OCI-LY3 (cell line): Measurements from ENCODE around the gene ENHO.

ENCODE experiments used
- H2AFZ ChIP-seq: fragments of 200-600, 300-600 bp; shearing (Covaris generic); 2 replicates; pipeline ENCODE4 v1.6.0; 2014; ENCODE audit warnings: antibody characterized with exemption, low read depth, low read length
- H3K27ac ChIP-seq: fragments of 200-600, 300-600 bp; sonication (generic); 2 replicates; pipeline ENCODE4 v1.5.1; 2014; ENCODE audit warnings: mild to moderate bottlenecking, low read length, moderate library complexity, mixed read lengths
- H3K27me3 ChIP-seq: fragments of 200-600, 300-600 bp; sonication (generic); 2 replicates; pipeline ENCODE4 v1.6.1; 2014; ENCODE audit warnings: low read depth, low read length, mixed read lengths
- H3K36me3 ChIP-seq: fragments of 200-600, 300-600 bp; sonication (generic); replicated peaks from 2 replicates; pipeline ENCODE3; 2014; ENCODE audit warnings: low read depth, low read length, mixed read lengths
- H3K4me1 ChIP-seq: fragments of 300-600, 200-600 bp; sonication (generic); 2 replicates; pipeline ENCODE4 v1.6.1; 2014; ENCODE audit warnings: low read length, mixed read lengths
- H3K4me2 ChIP-seq: fragments of 200-600, 300-600 bp; sonication (generic); 2 replicates; pipeline ENCODE4 v1.6.1; 2014; ENCODE audit warnings: low read length, mixed read lengths
- H3K4me3 ChIP-seq: fragments of 300-600, 200-600 bp; sonication (generic); 2 replicates; pipeline ENCODE4 v1.5.1; 2014; ENCODE audit warnings: antibody characterized with exemption, mild to moderate bottlenecking, low read length, moderate library complexity
- H3K79me2 ChIP-seq: fragments of 300-600, 200-600 bp; shearing (Covaris generic); 2 replicates; pipeline ENCODE4 v1.6.1; 2014; ENCODE audit warnings: mild to moderate bottlenecking, low read length, mixed read lengths
- H3K9ac ChIP-seq: fragments of 300-600, 200-600 bp; shearing (Covaris generic); 2 replicates; pipeline ENCODE4 v1.6.0; 2014; ENCODE audit warnings: mild to moderate bottlenecking, low read length, moderate library complexity
- H3K9me3 ChIP-seq: fragments of 200-600, 300-600 bp; shearing (Covaris generic); 2 replicates; pipeline ENCODE4 v1.6.1; 2014; ENCODE audit warnings: low read length, mixed read lengths; ENCODE audit not compliant: insufficient read depth
- H4K20me1 ChIP-seq: fragments of 200-600, 300-600 bp; sonication (generic); 2 replicates; pipeline ENCODE4 v1.6.1; 2016; ENCODE audit warnings: low read length, mixed read lengths; ENCODE audit not compliant: insufficient read depth
- EZH2phosphoT487 ChIP-seq: fragments of 200-600 bp; shearing (Covaris generic); IDR thresholded peaks from 2 replicates; pipeline ENCODE4 v1.6.1; 2018; ENCODE audit warnings: antibody characterized with exemption, mixed run types, low read depth
- TF ChIP-seq, protein P1 (sequence below): fragments of 200-600, 300-600 bp; sonication (generic); IDR thresholded peaks from 2 replicates; pipeline ENCODE4 v1.5.1; 2014; ENCODE audit warnings: antibody characterized with exemption, low read length, low read depth

Gene ENHO

DNA sequence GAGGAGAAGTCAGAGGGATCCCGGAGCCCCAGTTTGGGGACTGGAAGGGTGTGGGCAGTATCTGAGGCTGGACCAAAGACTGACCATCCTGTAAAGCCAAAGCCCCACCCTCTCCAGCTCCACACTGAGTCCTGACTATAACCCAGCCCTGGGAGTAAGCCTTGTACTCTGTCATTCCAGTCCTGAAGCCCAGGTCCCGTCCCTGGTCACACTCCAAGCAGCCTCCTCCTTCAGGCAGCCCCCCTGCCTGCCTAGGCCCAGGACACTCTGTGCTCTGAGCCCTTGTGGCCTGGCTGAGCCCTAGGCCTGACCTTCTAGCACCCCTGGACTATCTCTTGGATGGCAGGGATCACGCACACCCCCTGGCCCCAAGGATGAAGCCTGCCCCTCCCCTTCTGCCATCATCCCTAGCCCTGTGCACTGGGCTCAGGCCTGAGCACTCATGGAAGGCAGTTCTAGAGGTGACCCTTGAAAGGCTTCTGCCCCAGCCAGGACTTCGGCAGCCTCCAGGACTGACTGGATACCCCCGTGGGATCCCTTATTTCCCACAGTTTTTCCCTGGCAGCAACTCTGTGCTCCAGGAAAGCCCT, 28.0 kb upstream of the ENHO start:
- Histone ChIP-seq H3K36me3 (no peaks in the 10 kb centered on the region), H3K27me3 (no peaks in the 10 kb centered on the region), H4K20me1 (no peaks in the 10 kb centered on the region)

DNA sequence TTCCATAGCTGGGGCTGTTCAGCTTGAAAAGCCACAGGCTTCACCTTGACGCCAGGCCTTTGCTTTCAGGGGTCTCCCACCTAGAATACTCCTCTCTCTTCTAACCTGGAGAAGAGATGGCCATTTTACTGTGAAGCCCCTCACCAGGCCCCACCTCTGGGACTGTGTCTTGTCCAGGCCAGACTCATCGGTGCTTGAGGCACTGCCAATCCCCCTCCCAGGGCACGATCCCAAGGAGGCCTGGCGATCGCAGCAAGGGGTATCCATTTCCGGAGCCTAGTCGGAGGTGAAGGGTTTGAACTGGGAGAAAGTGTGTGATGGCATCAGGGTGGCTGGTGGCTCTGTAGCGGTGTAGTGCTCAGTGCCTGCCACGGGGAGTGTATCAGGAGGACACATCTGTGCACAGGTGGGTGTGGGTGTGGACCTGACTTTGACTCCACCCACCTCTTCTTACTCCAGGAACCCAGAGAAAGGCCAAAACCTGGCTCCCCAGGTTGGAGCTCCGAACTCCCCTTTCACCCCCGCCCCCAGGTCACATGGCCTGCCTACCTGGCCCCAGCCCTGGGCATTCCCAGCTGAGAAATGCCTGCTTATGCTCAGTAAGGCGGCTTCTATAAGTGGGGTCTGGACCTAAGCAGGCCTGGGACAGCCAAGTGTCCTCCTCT, 27.4 kb upstream of the ENHO start:
- H3K79me2 ChIP-seq: no peaks in the 10 kb centered on the region
- no peak overlapping the region for H3K4me2 ChIP-seq
- H4K20me1 ChIP-seq: no peaks in the 10 kb centered on the region
- no peak overlapping the region for H3K27ac ChIP-seq
- H3K4me3 ChIP-seq: no peak overlapping the region
- H3K9ac ChIP-seq: no peak overlapping the region
- TF ChIP-seq, protein P1, sequence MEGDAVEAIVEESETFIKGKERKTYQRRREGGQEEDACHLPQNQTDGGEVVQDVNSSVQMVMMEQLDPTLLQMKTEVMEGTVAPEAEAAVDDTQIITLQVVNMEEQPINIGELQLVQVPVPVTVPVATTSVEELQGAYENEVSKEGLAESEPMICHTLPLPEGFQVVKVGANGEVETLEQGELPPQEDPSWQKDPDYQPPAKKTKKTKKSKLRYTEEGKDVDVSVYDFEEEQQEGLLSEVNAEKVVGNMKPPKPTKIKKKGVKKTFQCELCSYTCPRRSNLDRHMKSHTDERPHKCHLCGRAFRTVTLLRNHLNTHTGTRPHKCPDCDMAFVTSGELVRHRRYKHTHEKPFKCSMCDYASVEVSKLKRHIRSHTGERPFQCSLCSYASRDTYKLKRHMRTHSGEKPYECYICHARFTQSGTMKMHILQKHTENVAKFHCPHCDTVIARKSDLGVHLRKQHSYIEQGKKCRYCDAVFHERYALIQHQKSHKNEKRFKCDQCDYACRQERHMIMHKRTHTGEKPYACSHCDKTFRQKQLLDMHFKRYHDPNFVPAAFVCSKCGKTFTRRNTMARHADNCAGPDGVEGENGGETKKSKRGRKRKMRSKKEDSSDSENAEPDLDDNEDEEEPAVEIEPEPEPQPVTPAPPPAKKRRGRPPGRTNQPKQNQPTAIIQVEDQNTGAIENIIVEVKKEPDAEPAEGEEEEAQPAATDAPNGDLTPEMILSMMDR: no peak
- TF ChIP-seq EZH2phosphoT487: no peak
- no peak overlapping the region for H2AFZ ChIP-seq
- H3K9me3 ChIP-seq: no peaks in the 10 kb centered on the region
- H3K36me3 ChIP-seq: no peaks in the 10 kb centered on the region
- H3K4me1 ChIP-seq: no peaks in the 10 kb centered on the region
- no peaks in the 10 kb centered on the region for H3K27me3 ChIP-seq

More for the DNA sequence above, 28.0 kb upstream of the ENHO start:
- TF ChIP-seq, protein P1: no peak
- no peaks in the 10 kb centered on the region for H3K9me3 ChIP-seq
- H3K4me2 ChIP-seq: no peak overlapping the region
- no peaks in the 10 kb centered on the region for H3K4me1 ChIP-seq
- no peak overlapping the region for H3K27ac ChIP-seq
- no peak overlapping the region for H2AFZ ChIP-seq
- no peak overlapping the region for H3K9ac ChIP-seq
- H3K4me3 ChIP-seq: no peak overlapping the region
- H3K79me2 ChIP-seq: no peaks in the 10 kb centered on the region

DNA sequence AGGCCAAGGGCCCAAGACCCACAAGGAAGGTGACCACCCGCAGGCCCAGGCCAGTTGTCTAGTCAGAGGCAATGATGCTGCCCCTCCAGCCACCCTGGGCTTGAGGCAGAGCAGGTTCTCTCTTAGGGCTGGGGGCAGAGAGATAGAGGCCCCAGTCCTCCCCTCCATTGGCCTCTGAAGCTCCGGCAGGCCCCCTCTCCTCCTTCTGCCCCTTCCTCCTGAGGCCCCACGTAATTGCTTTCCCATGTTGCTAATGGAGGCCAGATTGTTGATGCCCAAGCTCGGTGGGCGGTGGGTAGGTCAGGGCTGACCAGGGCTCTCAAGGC, 26.6 kb upstream of the ENHO start:
- TF ChIP-seq EZH2phosphoT487: no peak
- H3K79me2 ChIP-seq: no peaks in the 10 kb centered on the region

DNA sequence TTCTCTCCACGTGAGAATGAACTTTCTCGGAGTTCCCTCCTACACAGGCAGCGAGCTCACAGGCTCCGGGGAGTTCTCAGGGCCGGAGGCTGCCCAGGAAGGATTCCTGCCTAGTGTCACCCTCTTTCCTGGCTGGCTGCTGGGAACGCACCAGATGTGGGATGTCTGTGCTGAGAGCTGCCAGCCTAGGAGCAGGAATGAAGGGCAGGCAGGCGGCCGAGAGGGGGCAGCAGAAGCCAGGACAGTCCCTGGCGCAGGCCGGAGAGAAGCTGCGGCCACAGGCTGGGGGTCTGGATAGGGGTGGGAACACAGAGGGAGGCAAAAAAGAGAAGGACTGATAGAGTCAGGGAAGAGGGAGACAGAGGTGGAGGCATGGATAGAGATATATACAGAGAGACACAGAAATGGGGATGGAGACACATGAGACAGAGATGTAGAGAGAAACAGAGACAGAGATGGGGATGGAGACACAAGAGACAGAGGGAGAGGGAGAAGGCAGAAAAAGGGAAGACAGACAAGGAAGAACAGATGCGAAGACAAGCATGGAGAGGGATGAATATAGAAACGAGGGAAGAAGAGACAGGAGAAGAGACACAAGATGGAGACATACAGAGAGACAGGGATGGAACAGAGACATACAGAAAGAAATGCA, 25.3 kb upstream of the ENHO start:
- TF ChIP-seq, protein P1: peak; percentile 88
- TF ChIP-seq EZH2phosphoT487: no peak
- H3K4me2 ChIP-seq: no peak overlapping the region
- no peaks in the 10 kb centered on the region for H3K27me3 ChIP-seq
- no peaks in the 10 kb centered on the region for H3K4me1 ChIP-seq
- no peaks in the 10 kb centered on the region for H4K20me1 ChIP-seq
- H3K27ac ChIP-seq: no peak overlapping the region
- no peak overlapping the region for H2AFZ ChIP-seq
- no peak overlapping the region for H3K9ac ChIP-seq
- no peaks in the 10 kb centered on the region for H3K79me2 ChIP-seq
- H3K36me3 ChIP-seq: no peaks in the 10 kb centered on the region
- H3K9me3 ChIP-seq: no peaks in the 10 kb centered on the region
- H3K4me3 ChIP-seq: no peak overlapping the region

More for the DNA sequence above, 26.6 kb upstream of the ENHO start:
- no peak overlapping the region for H3K4me2 ChIP-seq
- H3K27me3 ChIP-seq: no peaks in the 10 kb centered on the region
- H3K4me1 ChIP-seq: no peaks in the 10 kb centered on the region
- no peak overlapping the region for H3K9ac ChIP-seq
- no peaks in the 10 kb centered on the region for H4K20me1 ChIP-seq
- H3K4me3 ChIP-seq: no peak overlapping the region
- no peaks in the 10 kb centered on the region for H3K9me3 ChIP-seq
- H2AFZ ChIP-seq: no peak overlapping the region
- no peak overlapping the region for H3K27ac ChIP-seq
- H3K36me3 ChIP-seq: no peaks in the 10 kb centered on the region
